K562 (cell line): ENCODE data around the gene CHST12. TPM values are rescaled to one million over a fixed set of nuclear protein-coding genes. Genes with fewer than 3 reads are reported as not detected.

Experiments
- ELF2 ChIP-seq: fragments of 250-450 bp; sonication (Bioruptor Pico); IDR thresholded peaks from 2 replicates; pipeline ENCODE4 v1.5.0; 2021; ENCODE audit warnings: mild to moderate bottlenecking
- ERF ChIP-seq: fragments of 450-650 bp; formaldehyde crosslinking; IDR thresholded peaks from 2 replicates; pipeline ENCODE4 v1.4.0; 2020; ENCODE audit warnings: mild to moderate bottlenecking, mixed read lengths
- ETS1 ChIP-seq: conservative IDR thresholded peaks from 2 replicates; pipeline ENCODE4 v1.6.1; 2011; ENCODE audit warnings: low read depth, mild to moderate bottlenecking, low read length; ENCODE audit not compliant: control insufficient read depth
- GTF2B ChIP-seq: IDR thresholded peaks from 2 replicates; pipeline ENCODE4 v1.6.1; 2011; ENCODE audit not compliant: insufficient read length; ENCODE audit errors: extremely low read depth
- IRF2 ChIP-seq: sonication (generic); formaldehyde crosslinking; IDR thresholded peaks from 2 replicates; pipeline ENCODE4 v1.8.1; 2022; ENCODE audit warnings: mild to moderate bottlenecking, missing genetic modification reagents
- KDM1A ChIP-seq, 2 experiments: fragments of 450-650 bp; IDR thresholded peaks; 2 replicates each; pipeline ENCODE4 v1.6.1; 2016; ENCODE audit warnings: mild to moderate bottlenecking in 2 of 2
- MAX ChIP-seq: sonication (generic); formaldehyde crosslinking; IDR thresholded peaks from 2 replicates; pipeline ENCODE4 v1.9.0; 2022; ENCODE audit warnings: mild to moderate bottlenecking, missing genetic modification reagents
- NFRKB ChIP-seq: fragments of 450-650 bp; IDR thresholded peaks from 2 replicates; pipeline ENCODE4 v1.6.1; 2016; ENCODE audit warnings: low read depth
- PHB ChIP-seq: fragments of 250-450 bp; sonication (Bioruptor Pico); IDR thresholded peaks from 2 replicates; pipeline ENCODE4 v1.5.0; 2021
- REST ChIP-seq, 2 experiments: fragments of 450-650 bp; formaldehyde crosslinking in 1 of 2; IDR thresholded peaks; 2 replicates each; pipeline versions ENCODE4 v1.4.0 to v1.6.1; 2014 to 2020; ENCODE audit warnings: mild to moderate bottlenecking in 2 of 2, borderline replicate concordance in 1 of 2, low read depth in 1 of 2
- SIN3A ChIP-seq, 2 experiments: fragments of 150-350 bp in 1 of 2; IDR thresholded peaks; 2 replicates each; pipeline ENCODE4 v1.6.1; 2011 to 2016; ENCODE audit warnings: borderline replicate concordance in 2 of 2, low read depth in 2 of 2, low read length in 2 of 2, mild to moderate bottlenecking in 2 of 2, moderate library complexity in 2 of 2; ENCODE audit not compliant: control insufficient read depth in 1 of 2
- SRSF3 ChIP-seq: fragments of 200-400 bp; formaldehyde crosslinking; IDR thresholded peaks from 2 replicates; pipeline ENCODE4 v1.6.1; 2016; ENCODE audit warnings: mild to moderate bottlenecking, low read length, moderate library complexity; ENCODE audit not compliant: insufficient read depth
- ZBTB9 ChIP-seq: fragments of 450-650 bp; formaldehyde crosslinking; IDR thresholded peaks from 2 replicates; pipeline ENCODE4 v1.4.0; 2020; ENCODE audit warnings: mild to moderate bottlenecking, moderate library complexity
- ZNF830 ChIP-seq: fragments of 250-450 bp; sonication (Bioruptor Pico); IDR thresholded peaks from 2 replicates; pipeline ENCODE4 v1.5.0; 2021; ENCODE audit warnings: mild to moderate bottlenecking
- polyA plus RNA-seq, 8 experiments: library from polyadenylated mRNA; depleted of rRNA in 4 of 8; stranded (reverse) in 5 of 8; unstranded in 3 of 8; fragments of >200 nt; fragmentation: Nextera tagmentation in 2 of 8; fragmentation: Illumina TruSeq in 1 of 8; extraction: Ambion mirVana in 2 of 8; extraction: Trizol in 1 of 8; gene quantifications; 2 replicates each; pipeline versions ENCODE4 v1.2.1 to v1.2.3, GENCODE V29; 2011 to 2014; ENCODE audit warnings: inconsistent platforms in 1 of 8, missing spikeins in 1 of 8
- total RNA-seq, 7 experiments: library from RNA; depleted of rRNA in 6 of 7; stranded (reverse); fragments of >200 nt in 6 of 7; fragmentation: Illumina TruSeq in 2 of 7; extraction: Trizol in 2 of 7; gene quantifications; 2 replicates each; pipeline versions ENCODE4 v1.2.1 to v1.2.3, GENCODE V29; 2011 to 2021; ENCODE audit warnings: low replicate concordance in 1 of 7

The CHST12 gene
- total and polyA plus RNA-seq, 9 of the 15 experiments (the other 6 are each of a cell fraction or from before 2014, with no cell fraction given), result 0.18 to 19.8 (median 3.6) TPM

GRCh38 chr7:2403718-2404648 is 572 bp downstream of the CHST12 start (continued):
- TF ChIP-seq REST (IDR thresholded peaks at IDR 0.05; ENCODE audit: borderline replicate concordance), result no peak
- 0 out of 2 replicates have a peak, but pooled peaks have one; percentile 45 for TF ChIP-seq REST (CRISPR knock-in tag; IDR thresholded peaks at IDR 0.05; ENCODE audit: low read depth)
- TF ChIP-seq GTF2B, result no peak
- no peak for TF ChIP-seq IRF2
- TF ChIP-seq SIN3A (IDR thresholded peaks at IDR 0.05; ENCODE audit: borderline replicate concordance in 2 of 2, control insufficient read depth in 1 of 2, low read depth in 2 of 2, low read length in 2 of 2), result peak in 1 of 2 experiments; percentile 20; a peak in 1 of 4 replicates
- TF ChIP-seq ZBTB9, result peak; percentile 58; the same call in 1 of the 2 replicates
- TF ChIP-seq ERF (CRISPR knock-in tag), result no peak
- peak; percentile 57; the same call in 1 of the 2 replicates for TF ChIP-seq PHB (CRISPR knock-in tag)
- TF ChIP-seq MAX, result 0 out of 2 replicates have a peak, but pooled peaks have one; percentile 3
- peak; percentile 26; the same call in 1 of the 2 replicates for TF ChIP-seq ETS1
- TF ChIP-seq ZNF830 (CRISPR knock-in tag), result no peak
- TF ChIP-seq NFRKB, result no peak
- TF ChIP-seq ELF2 (CRISPR knock-in tag), result no peak
- peak in 1 of 2 experiments; percentile 29; a peak in 1 of 4 replicates for TF ChIP-seq KDM1A (IDR thresholded peaks at IDR 0.05)
- TF ChIP-seq SRSF3, result no peak
